Activated B cell treated with CpG ODN at 0.5 μM for 24 hours (primary cell): ENCODE measurements around the gene UTP18. TPM values are rescaled to one million over a fixed set of nuclear protein-coding genes. Genes with fewer than 3 reads are reported as not detected.

Source experiments
- ATAC-seq: fragments of 200-7000 bp; cut with Tn5 transposase; one replicate; pipeline ENCODE4 v1.10.0; 2021; ENCODE audit warnings: low read depth, mild to moderate bottlenecking, moderate library complexity
- CTCF ChIA-PET: fragments of 350-600 bp; sonication (Branson Sonifier 250); formaldehyde crosslinking; loops from one replicate; lab custom pipeline; 2021; ENCODE audit warnings: antibody characterized with exemption; lab: Charles Lee
- POLR2A ChIA-PET: fragments of 350-600 bp; sonication (Branson Sonifier 250); formaldehyde crosslinking; loops from one replicate; lab custom pipeline; 2021; ENCODE audit warnings: antibody characterized with exemption; lab: Charles Lee
- DNase-seq: peaks from one replicate; pipeline ENCODE4 v3.0.0; 2022
- H3K27ac Mint-ChIP-seq: one replicate; pipeline ENCODE4 v1.8.0; 2020; ENCODE audit warnings: mixed read lengths
- H3K27me3 Mint-ChIP-seq: one replicate; pipeline ENCODE4 v1.8.0; 2021; ENCODE audit warnings: mixed read lengths
- H3K36me3 Mint-ChIP-seq: one replicate; pipeline ENCODE4 v1.8.0; 2021; ENCODE audit warnings: low read depth, mixed read lengths
- H3K4me1 Mint-ChIP-seq: one replicate; pipeline ENCODE4 v1.8.0; 2021; ENCODE audit warnings: mixed read lengths
- H3K4me3 Mint-ChIP-seq: one replicate; pipeline ENCODE4 v1.8.0; 2020; ENCODE audit warnings: mild to moderate bottlenecking, mixed read lengths
- H3K9me3 Mint-ChIP-seq: one replicate; pipeline ENCODE4 v1.8.0; 2020; ENCODE audit warnings: mixed read lengths
- CTCF ChIP-seq: fragments of 200-600 bp; IDR thresholded peaks from one replicate; pipeline ENCODE4 v1.8.0; 2022; ENCODE audit warnings: antibody characterized with exemption, mild to moderate bottlenecking
- intact Hi-C: fragments of 100-400 bp; cut with micrococcal nuclease; formaldehyde crosslinking; loops from one replicate; pipeline ENCODE4 v1.15.1; 2024
- total RNA-seq: library from RNA; stranded (reverse); gene quantifications from 2 replicates; pipeline ENCODE4 v1.2.3, GENCODE V29; 2022

Gene UTP18
- total RNA-seq, 1 donor from 2014 or later, result 37.0 TPM

GRCh38 chr17:51346218-51346982, 86.1 kb downstream of the UTP18 start:
- H3K27ac Mint-ChIP-seq, result no peak overlapping the region
- no peak overlapping the region for H3K4me3 Mint-ChIP-seq
- H3K36me3 Mint-ChIP-seq, result no peaks in the 10 kb centered on the region
- no peak for TF ChIP-seq CTCF
- H3K27me3 Mint-ChIP-seq, result peaks cover 12% of the 10 kb centered on the region
- CTCF ChIA-PET, result no interaction called here
- ATAC-seq, result no peak
- H3K4me1 Mint-ChIP-seq, result no peaks in the 10 kb centered on the region
- intact Hi-C loops, result no loop called here
- DNase-seq, result no peak
- H3K9me3 Mint-ChIP-seq, result no peaks in the 10 kb centered on the region
- POLR2A ChIA-PET, result no interaction called here

Other genes starting within 250 kb of the UTP18 start
- gene SPAG9, start 139.7 kb upstream of the UTP18 start, total RNA-seq, result 41.6 and 49.3 TPM in 2 replicates
- gene NME1, start 107.0 kb upstream of the UTP18 start, total RNA-seq, result 130 and 138 TPM in 2 replicates
- gene NME2, start 94.1 kb upstream of the UTP18 start, total RNA-seq, result 439 and 524 TPM in 2 replicates
- 18.3 and 23.6 TPM in 2 replicates for gene MBTD1, start 497 bp upstream of the UTP18 start, total RNA-seq